GM12892 (cell line): ENCODE measurements around the gene NRAS.

Source experiments
- POLR2A ChIP-seq: IDR thresholded peaks from 2 replicates; pipeline ENCODE4 v1.6.1; 2011; ENCODE audit warnings: low read depth, low read length, control low read depth
- TAF1 ChIP-seq: IDR thresholded peaks from 2 replicates; pipeline ENCODE4 v1.6.1; 2011; ENCODE audit warnings: low read depth, mild to moderate bottlenecking, control low read depth, low read length, borderline replicate concordance

GRCh38 chr1:114728553-114728952 is 12.0 kb upstream of the NRAS start:
- TF ChIP-seq POLR2A (no peak), TAF1 (no peak)
